K562 (cell line): Measurements from ENCODE around the gene VAMP4. TPM values are rescaled to one million over a fixed set of nuclear protein-coding genes. Genes with fewer than 3 reads are reported as not detected.

Experiments
- DPF2 ChIP-seq: fragments of 450-650 bp; IDR thresholded peaks from 2 replicates; pipeline ENCODE4 v1.6.1; 2016
- MCM5 ChIP-seq: fragments of 450-650 bp; IDR thresholded peaks from 2 replicates; pipeline ENCODE4 v1.6.1; 2016; ENCODE audit warnings: low read depth
- PCBP1 ChIP-seq: fragments of 200-400 bp; formaldehyde crosslinking; IDR thresholded peaks from 2 replicates; pipeline ENCODE4 v1.6.1; 2018; ENCODE audit warnings: mild to moderate bottlenecking, low read depth, low read length; ENCODE audit not compliant: poor library complexity, severe bottlenecking
- THRB ChIP-seq: fragments of 450-650 bp; formaldehyde crosslinking; conservative IDR thresholded peaks from 2 replicates; pipeline ENCODE4 v1.4.0; 2022; ENCODE audit warnings: mild to moderate bottlenecking, missing genetic modification characterization
- ZFX ChIP-seq: sonication (generic); formaldehyde crosslinking; IDR thresholded peaks from 2 replicates; pipeline ENCODE4 v1.8.0; 2022; ENCODE audit warnings: mild to moderate bottlenecking, missing genetic modification reagents, moderate library complexity
- polyA plus RNA-seq, 8 experiments: library from polyadenylated mRNA; depleted of rRNA in 4 of 8; stranded (reverse) in 5 of 8; unstranded in 3 of 8; fragments of >200 nt; fragmentation: Nextera tagmentation in 2 of 8; fragmentation: Illumina TruSeq in 1 of 8; extraction: Ambion mirVana in 2 of 8; extraction: Trizol in 1 of 8; gene quantifications; 2 replicates each; pipeline versions ENCODE4 v1.2.1 to v1.2.3, GENCODE V29; 2011 to 2014; ENCODE audit warnings: inconsistent platforms in 1 of 8, missing spikeins in 1 of 8
- total RNA-seq, 7 experiments: library from RNA; depleted of rRNA in 6 of 7; stranded (reverse); fragments of >200 nt in 6 of 7; fragmentation: Illumina TruSeq in 2 of 7; extraction: Trizol in 2 of 7; gene quantifications; 2 replicates each; pipeline versions ENCODE4 v1.2.1 to v1.2.3, GENCODE V29; 2011 to 2021; ENCODE audit warnings: low replicate concordance in 1 of 7
- TF ChIP-seq, protein P1 (sequence below): fragments of 450-650 bp; IDR thresholded peaks from 2 replicates; pipeline ENCODE4 v1.6.1; 2016; ENCODE audit warnings: low read depth
- TF ChIP-seq, protein P2 (sequence below): sonication (generic); formaldehyde crosslinking; IDR thresholded peaks from 2 replicates; pipeline ENCODE4 v1.8.0; 2023; ENCODE audit warnings: missing genetic modification reagents, mild to moderate bottlenecking, borderline replicate concordance
- TF ChIP-seq, protein P3 (sequence below): sonication (generic); formaldehyde crosslinking; IDR thresholded peaks from 2 replicates; pipeline ENCODE4 v1.8.1; 2023; ENCODE audit warnings: mild to moderate bottlenecking, missing genetic modification reagents
- TF ChIP-seq, protein P4 (sequence below): fragments of 450-650 bp; IDR thresholded peaks from 2 replicates; pipeline ENCODE4 v1.6.1; 2017; ENCODE audit warnings: mild to moderate bottlenecking, moderate library complexity

VAMP4 gene
- total and polyA plus RNA-seq, 9 of the 15 experiments (the other 6 are each of a cell fraction or from before 2014, with no cell fraction given), result 3.3 to 21.4 (median 11.9) TPM

DNA sequence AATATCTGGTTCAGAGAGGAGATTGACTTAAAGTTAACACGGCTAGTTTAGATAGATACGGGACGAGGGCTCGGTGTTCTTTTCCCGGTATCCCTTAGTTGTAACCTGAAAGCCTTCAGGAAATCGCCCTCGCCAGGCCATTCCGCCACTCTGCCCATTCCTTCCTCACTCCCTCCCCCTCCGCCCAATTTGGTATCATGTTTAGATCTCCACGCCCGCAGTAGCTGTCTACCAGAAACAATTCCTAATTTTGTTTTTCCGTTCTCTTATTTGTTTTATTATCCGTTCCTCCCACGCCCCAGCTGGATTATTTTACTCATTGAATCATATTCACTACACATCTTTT lies 685 bp upstream of the VAMP4 start (continued):
- TF ChIP-seq, protein P1, sequence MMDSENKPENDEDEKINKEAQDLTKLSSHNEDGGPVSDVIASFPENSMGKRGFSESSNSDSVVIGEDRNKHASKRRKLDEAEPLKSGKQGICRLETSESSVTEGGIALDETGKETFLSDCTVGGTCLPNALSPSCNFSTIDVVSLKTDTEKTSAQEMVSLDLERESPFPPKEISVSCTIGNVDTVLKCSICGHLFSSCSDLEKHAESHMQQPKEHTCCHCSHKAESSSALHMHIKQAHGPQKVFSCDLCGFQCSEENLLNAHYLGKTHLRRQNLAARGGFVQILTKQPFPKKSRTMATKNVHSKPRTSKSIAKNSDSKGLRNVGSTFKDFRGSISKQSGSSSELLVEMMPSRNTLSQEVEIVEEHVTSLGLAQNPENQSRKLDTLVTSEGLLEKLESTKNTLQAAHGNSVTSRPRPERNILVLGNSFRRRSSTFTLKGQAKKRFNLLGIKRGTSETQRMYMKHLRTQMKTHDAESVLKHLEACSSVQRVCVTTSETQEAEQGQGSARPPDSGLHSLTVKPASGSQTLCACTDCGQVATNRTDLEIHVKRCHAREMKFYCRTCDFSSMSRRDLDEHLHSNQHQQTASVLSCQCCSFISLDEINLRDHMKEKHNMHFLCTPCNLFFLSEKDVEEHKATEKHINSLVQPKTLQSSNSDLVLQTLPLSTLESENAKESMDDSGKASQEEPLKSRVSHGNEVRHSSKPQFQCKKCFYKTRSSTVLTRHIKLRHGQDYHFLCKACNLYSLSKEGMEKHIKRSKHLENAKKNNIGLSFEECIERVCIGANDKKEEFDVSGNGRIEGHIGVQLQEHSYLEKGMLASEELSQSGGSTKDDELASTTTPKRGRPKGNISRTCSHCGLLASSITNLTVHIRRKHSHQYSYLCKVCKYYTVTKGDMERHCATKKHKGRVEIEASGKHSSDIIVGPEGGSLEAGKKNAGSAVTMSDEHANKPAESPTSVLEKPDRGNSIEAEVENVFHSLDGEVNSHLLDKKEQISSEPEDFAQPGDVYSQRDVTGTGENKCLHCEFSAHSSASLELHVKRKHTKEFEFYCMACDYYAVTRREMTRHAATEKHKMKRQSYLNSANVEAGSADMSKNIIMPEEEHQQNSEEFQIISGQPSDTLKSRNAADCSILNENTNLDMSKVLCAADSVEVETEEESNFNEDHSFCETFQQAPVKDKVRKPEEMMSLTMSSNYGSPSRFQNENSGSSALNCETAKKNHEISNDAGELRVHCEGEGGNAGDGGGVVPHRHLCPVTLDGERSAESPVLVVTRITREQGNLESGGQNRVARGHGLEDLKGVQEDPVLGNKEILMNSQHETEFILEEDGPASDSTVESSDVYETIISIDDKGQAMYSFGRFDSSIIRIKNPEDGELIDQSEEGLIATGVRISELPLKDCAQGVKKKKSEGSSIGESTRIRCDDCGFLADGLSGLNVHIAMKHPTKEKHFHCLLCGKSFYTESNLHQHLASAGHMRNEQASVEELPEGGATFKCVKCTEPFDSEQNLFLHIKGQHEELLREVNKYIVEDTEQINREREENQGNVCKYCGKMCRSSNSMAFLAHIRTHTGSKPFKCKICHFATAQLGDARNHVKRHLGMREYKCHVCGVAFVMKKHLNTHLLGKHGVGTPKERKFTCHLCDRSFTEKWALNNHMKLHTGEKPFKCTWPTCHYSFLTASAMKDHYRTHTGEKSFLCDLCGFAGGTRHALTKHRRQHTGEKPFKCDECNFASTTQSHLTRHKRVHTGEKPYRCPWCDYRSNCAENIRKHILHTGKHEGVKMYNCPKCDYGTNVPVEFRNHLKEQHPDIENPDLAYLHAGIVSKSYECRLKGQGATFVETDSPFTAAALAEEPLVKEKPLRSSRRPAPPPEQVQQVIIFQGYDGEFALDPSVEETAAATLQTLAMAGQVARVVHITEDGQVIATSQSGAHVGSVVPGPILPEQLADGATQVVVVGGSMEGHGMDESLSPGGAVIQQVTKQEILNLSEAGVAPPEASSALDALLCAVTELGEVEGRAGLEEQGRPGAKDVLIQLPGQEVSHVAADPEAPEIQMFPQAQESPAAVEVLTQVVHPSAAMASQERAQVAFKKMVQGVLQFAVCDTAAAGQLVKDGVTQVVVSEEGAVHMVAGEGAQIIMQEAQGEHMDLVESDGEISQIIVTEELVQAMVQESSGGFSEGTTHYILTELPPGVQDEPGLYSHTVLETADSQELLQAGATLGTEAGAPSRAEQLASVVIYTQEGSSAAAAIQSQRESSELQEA, result no peak
- TF ChIP-seq ZFX (CRISPR knock-in tag) (0 out of 2 replicates have a peak, but pooled peaks have one; percentile 11), MCM5 (no peak), DPF2 (0 out of 2 replicates have a peak, but pooled peaks have one; percentile 11), THRB (0 out of 2 replicates have a peak, but pooled peaks have one; percentile 58), PCBP1 (no peak)
- TF ChIP-seq, protein P2, sequence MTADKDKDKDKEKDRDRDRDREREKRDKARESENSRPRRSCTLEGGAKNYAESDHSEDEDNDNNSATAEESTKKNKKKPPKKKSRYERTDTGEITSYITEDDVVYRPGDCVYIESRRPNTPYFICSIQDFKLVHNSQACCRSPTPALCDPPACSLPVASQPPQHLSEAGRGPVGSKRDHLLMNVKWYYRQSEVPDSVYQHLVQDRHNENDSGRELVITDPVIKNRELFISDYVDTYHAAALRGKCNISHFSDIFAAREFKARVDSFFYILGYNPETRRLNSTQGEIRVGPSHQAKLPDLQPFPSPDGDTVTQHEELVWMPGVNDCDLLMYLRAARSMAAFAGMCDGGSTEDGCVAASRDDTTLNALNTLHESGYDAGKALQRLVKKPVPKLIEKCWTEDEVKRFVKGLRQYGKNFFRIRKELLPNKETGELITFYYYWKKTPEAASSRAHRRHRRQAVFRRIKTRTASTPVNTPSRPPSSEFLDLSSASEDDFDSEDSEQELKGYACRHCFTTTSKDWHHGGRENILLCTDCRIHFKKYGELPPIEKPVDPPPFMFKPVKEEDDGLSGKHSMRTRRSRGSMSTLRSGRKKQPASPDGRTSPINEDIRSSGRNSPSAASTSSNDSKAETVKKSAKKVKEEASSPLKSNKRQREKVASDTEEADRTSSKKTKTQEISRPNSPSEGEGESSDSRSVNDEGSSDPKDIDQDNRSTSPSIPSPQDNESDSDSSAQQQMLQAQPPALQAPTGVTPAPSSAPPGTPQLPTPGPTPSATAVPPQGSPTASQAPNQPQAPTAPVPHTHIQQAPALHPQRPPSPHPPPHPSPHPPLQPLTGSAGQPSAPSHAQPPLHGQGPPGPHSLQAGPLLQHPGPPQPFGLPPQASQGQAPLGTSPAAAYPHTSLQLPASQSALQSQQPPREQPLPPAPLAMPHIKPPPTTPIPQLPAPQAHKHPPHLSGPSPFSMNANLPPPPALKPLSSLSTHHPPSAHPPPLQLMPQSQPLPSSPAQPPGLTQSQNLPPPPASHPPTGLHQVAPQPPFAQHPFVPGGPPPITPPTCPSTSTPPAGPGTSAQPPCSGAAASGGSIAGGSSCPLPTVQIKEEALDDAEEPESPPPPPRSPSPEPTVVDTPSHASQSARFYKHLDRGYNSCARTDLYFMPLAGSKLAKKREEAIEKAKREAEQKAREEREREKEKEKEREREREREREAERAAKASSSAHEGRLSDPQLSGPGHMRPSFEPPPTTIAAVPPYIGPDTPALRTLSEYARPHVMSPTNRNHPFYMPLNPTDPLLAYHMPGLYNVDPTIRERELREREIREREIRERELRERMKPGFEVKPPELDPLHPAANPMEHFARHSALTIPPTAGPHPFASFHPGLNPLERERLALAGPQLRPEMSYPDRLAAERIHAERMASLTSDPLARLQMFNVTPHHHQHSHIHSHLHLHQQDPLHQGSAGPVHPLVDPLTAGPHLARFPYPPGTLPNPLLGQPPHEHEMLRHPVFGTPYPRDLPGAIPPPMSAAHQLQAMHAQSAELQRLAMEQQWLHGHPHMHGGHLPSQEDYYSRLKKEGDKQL, result 0 out of 2 replicates have a peak, but pooled peaks have one; percentile 3
- TF ChIP-seq, protein P3, sequence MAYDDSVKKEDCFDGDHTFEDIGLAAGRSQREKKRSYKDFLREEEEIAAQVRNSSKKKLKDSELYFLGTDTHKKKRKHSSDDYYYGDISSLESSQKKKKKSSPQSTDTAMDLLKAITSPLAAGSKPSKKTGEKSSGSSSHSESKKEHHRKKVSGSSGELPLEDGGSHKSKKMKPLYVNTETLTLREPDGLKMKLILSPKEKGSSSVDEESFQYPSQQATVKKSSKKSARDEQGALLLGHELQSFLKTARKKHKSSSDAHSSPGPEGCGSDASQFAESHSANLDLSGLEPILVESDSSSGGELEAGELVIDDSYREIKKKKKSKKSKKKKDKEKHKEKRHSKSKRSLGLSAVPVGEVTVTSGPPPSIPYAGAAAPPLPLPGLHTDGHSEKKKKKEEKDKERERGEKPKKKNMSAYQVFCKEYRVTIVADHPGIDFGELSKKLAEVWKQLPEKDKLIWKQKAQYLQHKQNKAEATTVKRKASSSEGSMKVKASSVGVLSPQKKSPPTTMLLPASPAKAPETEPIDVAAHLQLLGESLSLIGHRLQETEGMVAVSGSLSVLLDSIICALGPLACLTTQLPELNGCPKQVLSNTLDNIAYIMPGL (CRISPR knock-in tag), result no peak
- TF ChIP-seq, protein P4, sequence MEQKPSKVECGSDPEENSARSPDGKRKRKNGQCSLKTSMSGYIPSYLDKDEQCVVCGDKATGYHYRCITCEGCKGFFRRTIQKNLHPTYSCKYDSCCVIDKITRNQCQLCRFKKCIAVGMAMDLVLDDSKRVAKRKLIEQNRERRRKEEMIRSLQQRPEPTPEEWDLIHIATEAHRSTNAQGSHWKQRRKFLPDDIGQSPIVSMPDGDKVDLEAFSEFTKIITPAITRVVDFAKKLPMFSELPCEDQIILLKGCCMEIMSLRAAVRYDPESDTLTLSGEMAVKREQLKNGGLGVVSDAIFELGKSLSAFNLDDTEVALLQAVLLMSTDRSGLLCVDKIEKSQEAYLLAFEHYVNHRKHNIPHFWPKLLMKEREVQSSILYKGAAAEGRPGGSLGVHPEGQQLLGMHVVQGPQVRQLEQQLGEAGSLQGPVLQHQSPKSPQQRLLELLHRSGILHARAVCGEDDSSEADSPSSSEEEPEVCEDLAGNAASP, result no peak
